GM12878 (cell line): ENCODE results near the gene RCCD1.

ENCODE experiments used
- CTCF ChIP-seq, 3 experiments: IDR thresholded peaks in 2 of 3; conservative IDR thresholded peaks in 1 of 3; 2 replicates each; pipeline ENCODE4 v1.5.1; 2011; ENCODE audit warnings: low read depth in 3 of 3, low read length in 3 of 3, mild to moderate bottlenecking in 3 of 3, control low read depth in 2 of 3, moderate library complexity in 2 of 3, inconsistent platforms in 1 of 3, mixed read lengths in 1 of 3; ENCODE audit not compliant: control insufficient read depth in 2 of 3, insufficient read depth in 1 of 3; ENCODE audit errors: extremely low read depth in 1 of 3
- JUND ChIP-seq: IDR thresholded peaks from 2 replicates; pipeline ENCODE4 v1.6.1; 2012; ENCODE audit warnings: low read depth, mild to moderate bottlenecking, low read length, improper control_type of control experiment, moderate library complexity
- REST ChIP-seq: IDR thresholded peaks from 2 replicates; pipeline ENCODE4 v1.6.1; 2012; ENCODE audit warnings: mild to moderate bottlenecking, low read depth, low read length
- SIN3A ChIP-seq: IDR thresholded peaks from 2 replicates; pipeline ENCODE4 v1.6.1; 2012; ENCODE audit warnings: low read depth, low read length, improper control_type of control experiment

- no peak for TF ChIP-seq JUND
- no peak for TF ChIP-seq SIN3A
- TF ChIP-seq CTCF (IDR thresholded peaks at IDR 0.05 in 2 of 3, conservative IDR thresholded peaks at IDR 0.05 in 1 of 3; ENCODE audit: control insufficient read depth in 2 of 3, extremely low read depth in 1 of 3, insufficient read depth in 1 of 3, low read depth in 3 of 3, low read length in 3 of 3) = no peak
- no peak for TF ChIP-seq REST
These were observed 6.2 kb upstream of the RCCD1 start for GRCh38 chr15:90948506-90948905.
